Mesendoderm (in vitro differentiated cells): ENCODE data around the gene CCDC6.

Experiments used
- DNase-seq: peaks from one replicate; pipeline ENCODE4 v3.0.0; 2013
- H2AK5ac ChIP-seq: 2 replicates; pipeline ENCODE4 v1.6.1; 2013; ENCODE audit warnings: low read length, inconsistent platforms
- H2BK120ac ChIP-seq: 2 replicates; pipeline ENCODE4 v1.6.1; 2013; ENCODE audit warnings: low read depth, mild to moderate bottlenecking, low read length, moderate library complexity, mixed read lengths
- H2BK15ac ChIP-seq: replicated peaks from 2 replicates; pipeline ENCODE4 v1.6.1; 2013; ENCODE audit warnings: low read depth, mild to moderate bottlenecking, moderate library complexity
- H2BK5ac ChIP-seq: 2 replicates; pipeline ENCODE4 v1.6.1; 2013; ENCODE audit warnings: low read length, inconsistent platforms
- H3K18ac ChIP-seq: 2 replicates; pipeline ENCODE4 v1.6.1; 2013; ENCODE audit warnings: mild to moderate bottlenecking, low read length, mixed read lengths
- H3K23ac ChIP-seq: one replicate; pipeline ENCODE4 v1.6.1; 2013; ENCODE audit warnings: low read length
- H3K27ac ChIP-seq: 2 replicates; pipeline ENCODE4 v1.5.1; 2013; ENCODE audit warnings: low read depth, mild to moderate bottlenecking, inconsistent platforms, low read length, moderate library complexity
- H3K27me3 ChIP-seq: 2 replicates; pipeline ENCODE4 v1.6.1; 2013; ENCODE audit warnings: low read length, control low read depth, mild to moderate bottlenecking, inconsistent platforms; ENCODE audit not compliant: insufficient read depth, poor library complexity
- H3K36me3 ChIP-seq: 2 replicates; pipeline ENCODE4 v1.6.1; 2013; ENCODE audit warnings: low read length, inconsistent platforms; ENCODE audit not compliant: control insufficient read depth, insufficient read depth
- H3K4ac ChIP-seq: one replicate; pipeline ENCODE4 v1.6.1; 2013; ENCODE audit warnings: low read depth, mild to moderate bottlenecking, low read length, moderate library complexity
- H3K4me1 ChIP-seq: 2 replicates; pipeline ENCODE4 v1.6.1; 2013; ENCODE audit warnings: low read depth, low read length, inconsistent platforms; ENCODE audit not compliant: control insufficient read depth
- H3K4me2 ChIP-seq: 2 replicates; pipeline ENCODE4 v1.6.1; 2013; ENCODE audit warnings: low read length
- H3K4me3 ChIP-seq: 2 replicates; pipeline ENCODE4 v1.5.1; 2013; ENCODE audit warnings: mild to moderate bottlenecking, low read length
- H3K56ac ChIP-seq: one replicate; pipeline ENCODE4 v1.6.1; 2013; ENCODE audit warnings: low read length
- H3K79me1 ChIP-seq: 2 replicates; pipeline ENCODE4 v1.6.1; 2013; ENCODE audit warnings: low read length, inconsistent platforms
- H3K79me2 ChIP-seq: 2 replicates; pipeline ENCODE4 v1.6.1; 2013; ENCODE audit warnings: mild to moderate bottlenecking, low read length; ENCODE audit not compliant: control insufficient read depth, insufficient read depth
- H3K9ac ChIP-seq: 2 replicates; pipeline ENCODE4 v1.6.1; 2013; ENCODE audit warnings: low read length, inconsistent platforms
- H4K5ac ChIP-seq: one replicate; pipeline ENCODE4 v1.6.1; 2013; ENCODE audit warnings: low read length
- H4K8ac ChIP-seq: one replicate; pipeline ENCODE4 v1.6.1; 2013; ENCODE audit warnings: low read depth, mild to moderate bottlenecking, control low read depth, low read length, moderate library complexity
- WGBS: extraction: QIAGEN DNeasy Blood & Tissue Kit; methylation state at CpG from one replicate; pipeline ENCODE4 v1.1.7; 2013; ENCODE audit warnings: low lambda C conversion rate, missing lambda C conversion rate; ENCODE audit not compliant: insufficient coverage; ENCODE audit errors: extremely low coverage; 5-methylcytosine and 5-hydroxymethylcytosine counted together

CCDC6 gene

DNA sequence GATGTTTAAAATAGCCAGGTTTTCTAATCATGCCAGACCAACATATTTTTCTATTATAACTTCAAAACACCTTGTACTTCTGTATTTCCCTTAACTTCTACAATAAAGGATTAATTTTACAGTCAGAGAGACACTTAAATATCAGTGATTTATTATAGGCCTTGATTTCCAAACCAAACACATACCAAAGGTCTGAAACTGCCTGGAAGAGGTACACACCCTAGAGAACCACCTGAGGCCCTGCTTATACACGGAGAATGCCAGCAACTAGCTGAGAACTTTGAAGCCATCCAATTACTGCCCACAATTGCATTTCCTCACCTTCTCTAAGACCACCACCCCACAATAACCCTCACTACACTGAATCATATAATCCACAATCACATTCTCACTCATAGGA, 4.9 kb downstream of the CCDC6 start:
- Histone ChIP-seq H3K4me2 (no peak overlapping the region), H3K4ac (no peak overlapping the region), H2BK120ac (no peak overlapping the region), H3K79me1 (peaks cover 29% of the 10 kb centered on the region), H3K9ac (no peak overlapping the region), H2AK5ac (no peak overlapping the region), H3K79me2 (peaks cover 76% of the 10 kb centered on the region), H3K23ac (no peak overlapping the region), H2BK15ac (no peak overlapping the region), H3K4me3 (no peak overlapping the region), H3K4me1 (peaks cover 19% of the 10 kb centered on the region), H3K27ac (no peak overlapping the region), H2BK5ac (no peak overlapping the region), H3K56ac (no peak overlapping the region), H4K5ac (no peak overlapping the region), H3K18ac (no peak overlapping the region), H3K27me3 (no peaks in the 10 kb centered on the region), H3K36me3 (no peaks in the 10 kb centered on the region), H4K8ac (no peak overlapping the region)
- no CpG with 5 or more reads among the region's 1 CpG for WGBS
- DNase-seq: no peak

GRCh38 chr10:59900048-59900727, 6.2 kb downstream of the CCDC6 start:
- Histone ChIP-seq H3K56ac (no peak overlapping the region), H2BK15ac (no peak overlapping the region), H3K36me3 (no peaks in the 10 kb centered on the region), H2AK5ac (no peak overlapping the region), H4K8ac (no peak overlapping the region), H3K27ac (no peak overlapping the region), H4K5ac (no peak overlapping the region), H3K4ac (no peak overlapping the region), H3K4me2 (no peak overlapping the region), H3K23ac (no peak overlapping the region), H3K79me2 (peaks cover 77% of the 10 kb centered on the region), H3K9ac (no peak overlapping the region), H3K27me3 (no peaks in the 10 kb centered on the region), H3K79me1 (peaks cover 33% of the 10 kb centered on the region), H3K4me1 (peaks cover 20% of the 10 kb centered on the region), H3K18ac (no peak overlapping the region), H2BK120ac (no peak overlapping the region), H2BK5ac (no peak overlapping the region), H3K4me3 (no peak overlapping the region)
- no CpG with 5 or more reads among the region's 10 CpGs for WGBS
- DNase-seq: peak; percentile 39

- no peak overlapping the region for H2AK5ac ChIP-seq
- no CpG with 5 or more reads among the region's 6 CpGs for WGBS
- no peak overlapping the region for H3K4me3 ChIP-seq
These were observed 8.1 kb downstream of the CCDC6 start for GRCh38 chr10:59898125-59898835.

DNA sequence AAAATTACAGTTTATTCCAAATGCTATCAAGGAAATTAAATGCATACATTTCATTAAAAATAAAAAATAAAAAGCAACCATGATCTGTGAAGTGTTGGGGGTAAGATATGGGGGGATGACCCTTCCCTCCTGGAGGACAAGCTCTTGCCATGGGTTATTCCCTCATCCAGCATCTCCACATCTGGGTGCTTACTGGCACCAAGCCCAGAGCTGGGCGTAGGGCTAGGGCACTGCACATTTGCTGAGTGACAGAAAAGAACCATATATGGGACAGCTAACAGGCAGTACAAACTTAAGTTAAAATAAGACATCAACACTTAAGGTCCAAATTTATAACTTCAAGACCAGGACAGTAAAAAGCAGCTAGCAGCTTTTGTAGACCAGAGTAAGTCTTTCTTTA, 10.2 kb downstream of the CCDC6 start:
- H2BK5ac ChIP-seq: no peak overlapping the region
- H4K5ac ChIP-seq: no peak overlapping the region
- no peak overlapping the region for H2AK5ac ChIP-seq
- H3K23ac ChIP-seq: no peak overlapping the region
- peaks cover 73% of the 10 kb centered on the region for H3K79me2 ChIP-seq
- peaks cover 13% of the 10 kb centered on the region for H3K4me1 ChIP-seq
- no peaks in the 10 kb centered on the region for H3K36me3 ChIP-seq
- no peaks in the 10 kb centered on the region for H3K27me3 ChIP-seq
- H2BK15ac ChIP-seq: no peak overlapping the region
- DNase-seq: no peak
- H4K8ac ChIP-seq: no peak overlapping the region
- no peak overlapping the region for H3K9ac ChIP-seq
- H3K27ac ChIP-seq: no peak overlapping the region
- H3K4me2 ChIP-seq: no peak overlapping the region
- no peak overlapping the region for H2BK120ac ChIP-seq
- no peak overlapping the region for H3K18ac ChIP-seq
- H3K4ac ChIP-seq: no peak overlapping the region
- no peak overlapping the region for H3K56ac ChIP-seq
- no CpG with 5 or more reads among the region's 1 CpG for WGBS
- H3K4me3 ChIP-seq: no peak overlapping the region
- peaks cover 33% of the 10 kb centered on the region for H3K79me1 ChIP-seq

More at GRCh38 chr10:59898125-59898835, 8.1 kb downstream of the CCDC6 start:
- H3K4me2 ChIP-seq: no peak overlapping the region
- H3K4me1 ChIP-seq: peaks cover 13% of the 10 kb centered on the region
- DNase-seq: no peak
- H3K23ac ChIP-seq: no peak overlapping the region
- peaks cover 31% of the 10 kb centered on the region for H3K79me1 ChIP-seq
- no peak overlapping the region for H3K9ac ChIP-seq
- no peak overlapping the region for H2BK15ac ChIP-seq
- no peak overlapping the region for H3K56ac ChIP-seq
- no peak overlapping the region for H2BK5ac ChIP-seq
- H3K27me3 ChIP-seq: no peaks in the 10 kb centered on the region
- no peaks in the 10 kb centered on the region for H3K36me3 ChIP-seq
- H4K8ac ChIP-seq: no peak overlapping the region
- H3K27ac ChIP-seq: no peak overlapping the region
- no peak overlapping the region for H3K18ac ChIP-seq
- H3K4ac ChIP-seq: no peak overlapping the region
- peaks cover 75% of the 10 kb centered on the region for H3K79me2 ChIP-seq
- H4K5ac ChIP-seq: no peak overlapping the region
- no peak overlapping the region for H2BK120ac ChIP-seq

DNA sequence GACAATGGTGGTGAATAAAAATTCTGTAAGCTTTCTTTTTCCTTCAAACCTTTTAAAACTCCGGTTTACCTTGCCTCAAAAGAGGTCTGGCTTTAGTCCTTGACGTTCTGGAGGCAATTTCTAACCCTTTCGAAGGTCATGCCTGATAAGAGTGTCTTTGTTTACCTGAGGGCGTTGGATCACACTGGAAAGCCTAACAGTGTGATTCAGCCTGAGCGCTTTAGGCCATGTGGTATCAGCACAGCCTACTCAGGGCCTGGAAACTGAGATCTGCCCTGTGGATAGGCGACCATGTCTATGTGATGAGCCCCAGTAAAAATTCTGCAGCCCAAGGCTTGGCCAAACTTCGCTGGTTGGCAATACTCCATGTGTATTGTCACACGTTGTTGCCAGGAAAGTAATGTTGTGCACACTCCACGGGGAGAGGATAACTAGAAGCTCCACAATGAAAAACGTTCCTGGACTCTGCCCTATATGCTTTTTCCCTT, 10.7 kb downstream of the CCDC6 start:
- no peak overlapping the region for H4K8ac ChIP-seq
- no peak overlapping the region for H3K23ac ChIP-seq
- no peak overlapping the region for H2BK120ac ChIP-seq
- H3K27me3 ChIP-seq: no peaks in the 10 kb centered on the region
- no peak overlapping the region for H3K4ac ChIP-seq
- H3K9ac ChIP-seq: no peak overlapping the region
- no peaks in the 10 kb centered on the region for H3K36me3 ChIP-seq
- H3K27ac ChIP-seq: no peak overlapping the region
- H3K79me1 ChIP-seq: peaks cover 33% of the 10 kb centered on the region
- H3K56ac ChIP-seq: no peak overlapping the region
- H2AK5ac ChIP-seq: no peak overlapping the region
- no peak overlapping the region for H3K4me3 ChIP-seq
- no peak overlapping the region for H3K4me2 ChIP-seq
- no peak overlapping the region for H4K5ac ChIP-seq
- peaks cover 13% of the 10 kb centered on the region for H3K4me1 ChIP-seq
- no peak overlapping the region for H3K18ac ChIP-seq
- DNase-seq: peak; percentile 68
- WGBS: no CpG with 5 or more reads among the region's 10 CpGs
- no peak overlapping the region for H2BK5ac ChIP-seq
- H2BK15ac ChIP-seq: no peak overlapping the region
- peaks cover 74% of the 10 kb centered on the region for H3K79me2 ChIP-seq
